Prostate gland (tissue), 2 donors: Measurements from ENCODE around the gene HECA.

Experiments
- POLR2A ChIP-seq: fragments of 450-650 bp; IDR thresholded peaks from one replicate; pipeline ENCODE4 v1.6.1; 2016; ENCODE audit warnings: antibody characterized with exemption, mild to moderate bottlenecking
- POLR2AphosphoS5 ChIP-seq: sonication (generic); formaldehyde crosslinking; IDR thresholded peaks from one replicate; pipeline ENCODE4 v1.6.1; 2017; ENCODE audit warnings: antibody characterized with exemption
- TF ChIP-seq, protein P1 (sequence below), 4 experiments: fragments of 200-600 bp in 2 of 4; fragments of 450-650 bp in 2 of 4; sonication (generic) in 2 of 4; IDR thresholded peaks; 1 replicate in 3 of 4; 2 replicates in 1 of 4; pipeline ENCODE4 v1.5.1; 2016 to 2019; ENCODE audit warnings: antibody characterized with exemption in 4 of 4, mild to moderate bottlenecking in 2 of 4, moderate library complexity in 2 of 4

DNA sequence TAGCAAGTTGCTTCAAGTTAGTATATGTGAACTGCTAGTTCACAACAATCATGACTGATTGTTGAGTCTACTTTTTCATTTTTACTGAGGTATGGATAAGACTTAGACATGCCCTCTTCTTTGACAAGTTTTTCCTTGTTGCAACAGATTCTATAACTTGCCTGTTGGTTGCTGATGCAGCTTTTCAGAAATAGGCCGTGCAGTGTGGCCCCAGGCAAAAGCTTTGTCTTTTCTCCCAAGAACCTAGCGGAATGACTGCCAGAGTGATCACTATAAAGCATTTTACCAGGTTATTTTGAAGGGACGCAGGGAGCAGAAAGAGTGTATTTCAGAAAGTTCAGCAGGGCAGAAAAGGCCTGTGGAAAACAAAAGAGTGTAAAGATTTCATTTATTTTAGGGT, 16.0 kb downstream of the HECA start:
- TF ChIP-seq, protein P1, sequence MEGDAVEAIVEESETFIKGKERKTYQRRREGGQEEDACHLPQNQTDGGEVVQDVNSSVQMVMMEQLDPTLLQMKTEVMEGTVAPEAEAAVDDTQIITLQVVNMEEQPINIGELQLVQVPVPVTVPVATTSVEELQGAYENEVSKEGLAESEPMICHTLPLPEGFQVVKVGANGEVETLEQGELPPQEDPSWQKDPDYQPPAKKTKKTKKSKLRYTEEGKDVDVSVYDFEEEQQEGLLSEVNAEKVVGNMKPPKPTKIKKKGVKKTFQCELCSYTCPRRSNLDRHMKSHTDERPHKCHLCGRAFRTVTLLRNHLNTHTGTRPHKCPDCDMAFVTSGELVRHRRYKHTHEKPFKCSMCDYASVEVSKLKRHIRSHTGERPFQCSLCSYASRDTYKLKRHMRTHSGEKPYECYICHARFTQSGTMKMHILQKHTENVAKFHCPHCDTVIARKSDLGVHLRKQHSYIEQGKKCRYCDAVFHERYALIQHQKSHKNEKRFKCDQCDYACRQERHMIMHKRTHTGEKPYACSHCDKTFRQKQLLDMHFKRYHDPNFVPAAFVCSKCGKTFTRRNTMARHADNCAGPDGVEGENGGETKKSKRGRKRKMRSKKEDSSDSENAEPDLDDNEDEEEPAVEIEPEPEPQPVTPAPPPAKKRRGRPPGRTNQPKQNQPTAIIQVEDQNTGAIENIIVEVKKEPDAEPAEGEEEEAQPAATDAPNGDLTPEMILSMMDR (IDR thresholded peaks at IDR 0.05): no peak
- no peak for TF ChIP-seq POLR2A
- TF ChIP-seq POLR2AphosphoS5: no peak
